GM13977 (cell line): Measurements from ENCODE around the gene MAMSTR.
"Not testable (repeated sequence)": the region's sequence is repeated elsewhere in the genome, so short reads cannot be mapped to it uniquely, and the experiment has no call there.

Experiments used
- DNase-seq: peaks from one replicate; pipeline ENCODE4 v3.0.0; 2012; ENCODE audit warnings: low spot score
- in situ Hi-C: fragments of 300-500 bp; cut with MboI; formaldehyde crosslinking; loops from one replicate; pipeline ENCODE4 v1.12.0; 2022; ENCODE audit warnings: low sequenced_read_pairs, low pct_unique_long_range_greater_than_20kb, mixed read lengths, inconsistent platforms; ENCODE audit not compliant: unreplicated experiment
- TF ChIP-seq, protein P1 (sequence below): IDR thresholded peaks from 2 replicates; pipeline ENCODE4 v1.5.1; 2012; ENCODE audit warnings: mild to moderate bottlenecking, control low read depth; ENCODE audit not compliant: insufficient read depth; ENCODE audit errors: extremely low read depth, missing control alignments

MAMSTR gene

GRCh38 chr19:48681127-48681470 is 38.4 kb downstream of the MAMSTR start:
- TF ChIP-seq, protein P1, sequence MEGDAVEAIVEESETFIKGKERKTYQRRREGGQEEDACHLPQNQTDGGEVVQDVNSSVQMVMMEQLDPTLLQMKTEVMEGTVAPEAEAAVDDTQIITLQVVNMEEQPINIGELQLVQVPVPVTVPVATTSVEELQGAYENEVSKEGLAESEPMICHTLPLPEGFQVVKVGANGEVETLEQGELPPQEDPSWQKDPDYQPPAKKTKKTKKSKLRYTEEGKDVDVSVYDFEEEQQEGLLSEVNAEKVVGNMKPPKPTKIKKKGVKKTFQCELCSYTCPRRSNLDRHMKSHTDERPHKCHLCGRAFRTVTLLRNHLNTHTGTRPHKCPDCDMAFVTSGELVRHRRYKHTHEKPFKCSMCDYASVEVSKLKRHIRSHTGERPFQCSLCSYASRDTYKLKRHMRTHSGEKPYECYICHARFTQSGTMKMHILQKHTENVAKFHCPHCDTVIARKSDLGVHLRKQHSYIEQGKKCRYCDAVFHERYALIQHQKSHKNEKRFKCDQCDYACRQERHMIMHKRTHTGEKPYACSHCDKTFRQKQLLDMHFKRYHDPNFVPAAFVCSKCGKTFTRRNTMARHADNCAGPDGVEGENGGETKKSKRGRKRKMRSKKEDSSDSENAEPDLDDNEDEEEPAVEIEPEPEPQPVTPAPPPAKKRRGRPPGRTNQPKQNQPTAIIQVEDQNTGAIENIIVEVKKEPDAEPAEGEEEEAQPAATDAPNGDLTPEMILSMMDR: no peak
- DNase-seq: peak; percentile 50
- in situ Hi-C loops: no loop called here

- TF ChIP-seq, protein P1: no peak
- in situ Hi-C loops: no loop called here
- no peak for DNase-seq
Measured at GRCh38 chr19:48680436-48681126, 38.9 kb downstream of the MAMSTR start.

- in situ Hi-C loops, DNase-seq: not testable (repeated sequence)
Measured at GRCh38 chr19:48680006-48680405, 39.5 kb downstream of the MAMSTR start.

DNA sequence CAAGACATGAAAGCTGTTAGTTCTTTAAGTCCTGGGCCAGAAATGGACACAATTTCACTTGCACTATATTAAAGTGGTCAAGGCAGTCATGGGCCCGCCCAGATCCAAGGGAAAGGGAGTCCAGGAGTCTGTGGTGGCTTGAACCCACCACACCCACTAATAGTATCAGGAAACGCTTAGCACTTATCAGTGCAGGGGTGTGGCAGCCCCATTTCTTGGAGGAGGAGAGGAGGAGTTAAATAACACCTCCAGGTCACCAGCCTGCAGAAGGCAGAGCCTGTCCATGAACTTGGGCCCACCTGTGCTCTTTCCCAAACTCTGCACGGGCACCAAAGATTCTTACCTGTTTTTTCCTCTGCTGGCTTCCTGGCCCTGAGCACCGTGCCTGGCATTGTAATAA is 41.3 kb downstream of the MAMSTR start:
- no peak for DNase-seq
- TF ChIP-seq, protein P1: no peak
- in situ Hi-C loops: no loop called here

GRCh38 chr19:48676887-48677286 is 42.6 kb downstream of the MAMSTR start:
- no peak for DNase-seq
- TF ChIP-seq, protein P1: no peak
- in situ Hi-C loops: no loop called here

GRCh38 chr19:48676487-48676886 is 43.0 kb downstream of the MAMSTR start:
- in situ Hi-C loops: no loop called here
- no peak for DNase-seq
- TF ChIP-seq, protein P1: no peak

DNA sequence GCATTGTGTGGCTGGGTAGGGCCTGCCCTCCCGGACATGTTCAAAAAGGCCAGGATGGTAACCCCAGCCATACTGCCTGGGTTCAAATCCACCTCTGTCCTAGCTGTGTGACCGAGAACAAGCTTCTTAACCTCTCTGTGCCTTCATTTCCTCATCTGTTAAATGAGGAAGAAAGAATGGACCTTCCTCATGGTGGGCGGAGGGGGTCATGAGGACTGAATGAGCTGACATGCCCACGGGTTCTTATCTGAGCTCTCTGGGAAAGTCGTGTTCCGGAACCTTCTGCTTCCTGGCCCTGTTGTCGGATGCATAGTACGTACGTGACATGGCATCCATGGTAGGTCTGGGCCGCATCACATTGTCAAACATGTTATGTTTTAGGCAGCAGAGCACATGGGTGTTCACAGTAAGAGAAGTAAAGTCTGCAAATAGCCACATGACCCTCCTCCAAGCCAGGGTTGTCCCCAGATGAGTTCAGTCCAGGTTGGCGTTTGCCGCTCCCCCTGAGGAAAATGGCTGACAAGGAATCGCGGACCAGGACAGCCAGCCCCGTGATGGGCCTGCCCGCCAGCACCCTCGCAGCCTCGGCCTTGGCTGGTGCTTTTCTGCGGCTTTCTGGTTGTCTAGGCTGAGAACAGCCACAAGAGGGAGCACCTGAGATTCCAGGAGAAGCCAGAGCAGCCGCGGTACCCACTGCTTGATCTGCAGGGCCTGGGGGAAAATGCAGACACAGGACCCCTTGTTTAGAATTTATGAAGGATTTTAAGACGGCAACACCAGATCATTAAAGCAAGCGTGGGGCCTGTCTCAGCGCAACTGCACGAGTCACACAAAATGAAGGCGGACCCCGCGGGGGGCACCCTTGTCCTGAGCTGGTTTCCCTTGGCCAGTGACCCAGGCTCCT is 44.4 kb downstream of the MAMSTR start:
- peak; percentile 96 for DNase-seq
- TF ChIP-seq, protein P1: peak; percentile 89
- in situ Hi-C loops: no loop called here
